Stomach (tissue), 9 donors: ENCODE results near the gene DNAH11. TPM values are rescaled to one million over a fixed set of nuclear protein-coding genes. Genes with fewer than 3 reads are reported as not detected.

Source experiments
- DNase-seq, 2 donors: peaks; one replicate each; pipeline versions ENCODE4 v3.0.0 to v3.0.0-alpha.2; 2013 to 2019
- H3K27ac ChIP-seq, 5 donors: fragments of 200-600 bp in 4 of 5; sonication (generic) in 4 of 5; one replicate each; pipeline ENCODE4 v1.5.1; 2013 to 2019; ENCODE audit warnings: mild to moderate bottlenecking in 1 of 5, moderate library complexity in 1 of 5
- H3K27me3 ChIP-seq, 3 donors: fragments of 200-600 bp; sonication (generic); one replicate each; pipeline ENCODE4 v1.5.1; 2017 to 2019; ENCODE audit warnings: mixed run types in 1 of 3
- H3K36me3 ChIP-seq, 4 donors: fragments of 200-600 bp; sonication (generic); 1 replicate in 3 of 4; 2 replicates in 1 of 4; pipeline ENCODE4 v1.5.1; 2016 to 2019
- H3K4me1 ChIP-seq, 4 donors: fragments of 200-600 bp; sonication (generic); one replicate each; pipeline ENCODE4 v1.5.1; 2016 to 2019
- H3K4me3 ChIP-seq, 4 donors: fragments of 200-600 bp; sonication (generic) in 3 of 4; one replicate each; pipeline ENCODE4 v1.5.1; 2016 to 2019; ENCODE audit warnings: mild to moderate bottlenecking in 1 of 4
- H3K9me3 ChIP-seq, 4 donors: fragments of 200-600 bp; sonication (generic); one replicate each; pipeline ENCODE4 v1.5.1; 2016 to 2019
- EP300 ChIP-seq: sonication (generic); formaldehyde crosslinking; IDR thresholded peaks from one replicate; pipeline ENCODE4 v1.6.1; 2017; ENCODE audit warnings: antibody characterized with exemption
- POLR2A ChIP-seq, 4 donors: fragments of 450-650 bp; IDR thresholded peaks; one replicate each; pipeline ENCODE4 v1.6.1; 2016; ENCODE audit warnings: antibody characterized with exemption in 4 of 4, control low read depth in 2 of 4, mild to moderate bottlenecking in 1 of 4, moderate library complexity in 1 of 4
- POLR2AphosphoS5 ChIP-seq, 3 donors: sonication (generic); formaldehyde crosslinking; IDR thresholded peaks; one replicate each; pipeline ENCODE4 v1.6.1; 2016; ENCODE audit warnings: antibody characterized with exemption in 3 of 3
- WGBS, 5 donors: extraction: QIAGEN DNeasy Blood & Tissue Kit in 3 of 5; methylation state at CpG; one replicate each; pipeline versions ENCODE4 v1.1.5 to v1.1.7; 2013 to 2018; 5-methylcytosine and 5-hydroxymethylcytosine counted together
- intact Hi-C: fragments of 100-400 bp; cut with DNase I; formaldehyde crosslinking; loops from one replicate; pipeline ENCODE4 v1.15.1; 2023; ENCODE audit warnings: low total_unique reads
- polyA plus RNA-seq, 3 donors: library from polyadenylated mRNA; stranded (reverse); fragments of 200-250 nt; gene quantifications; one replicate each; pipeline ENCODE4 v1.2.3, GENCODE V29; 2013
- total RNA-seq, 5 donors: library from RNA; depleted of rRNA; stranded (reverse); fragments of >200 nt; gene quantifications; one replicate each; pipeline versions ENCODE4 v1.1.0 to v1.2.3, GENCODE V29; 2014 to 2016
- TF ChIP-seq, protein P1 (sequence below), 7 experiments: fragments of 450-650 bp in 4 of 7; fragments of 200-600 bp in 3 of 7; sonication (generic) in 3 of 7; IDR thresholded peaks; one replicate each; pipeline ENCODE4 v1.5.1; 2016 to 2019; ENCODE audit warnings: antibody characterized with exemption in 7 of 7, control low read depth in 2 of 7, mild to moderate bottlenecking in 1 of 7
- donor health status: healthy with polysubstance abuse.
- donor health status: Bipolar disorder and iron deficiency.
- donor health status: healthy.

DNAH11 gene
- total and polyA plus RNA-seq, 8 donors, result under 0.01 to 2.6 (median 0.45) TPM; not detected in 1

GRCh38 chr7:21611129-21611528, 68.3 kb downstream of the DNAH11 start:
- no peak for DNase-seq
- Histone ChIP-seq H3K27me3 (peaks cover 0 to 4% (median 0%) of the 10 kb centered on the region in 3 donors), H3K4me3 (no peak overlapping the region), H3K36me3 (no peaks in the 10 kb centered on the region), H3K4me1 (no peaks in the 10 kb centered on the region), H3K27ac (no peak overlapping the region), H3K9me3 (no peaks in the 10 kb centered on the region)
- WGBS, 5 donors, result 70 to 79% (median 77%) methylated on average over 4 of the region's 4 CpGs
- intact Hi-C loops, result no loop called here
- TF ChIP-seq EP300 (no peak), POLR2A (IDR thresholded peaks at IDR 0.05) (no peak), POLR2AphosphoS5 (IDR thresholded peaks at IDR 0.05) (no peak)
- TF ChIP-seq, protein P1, sequence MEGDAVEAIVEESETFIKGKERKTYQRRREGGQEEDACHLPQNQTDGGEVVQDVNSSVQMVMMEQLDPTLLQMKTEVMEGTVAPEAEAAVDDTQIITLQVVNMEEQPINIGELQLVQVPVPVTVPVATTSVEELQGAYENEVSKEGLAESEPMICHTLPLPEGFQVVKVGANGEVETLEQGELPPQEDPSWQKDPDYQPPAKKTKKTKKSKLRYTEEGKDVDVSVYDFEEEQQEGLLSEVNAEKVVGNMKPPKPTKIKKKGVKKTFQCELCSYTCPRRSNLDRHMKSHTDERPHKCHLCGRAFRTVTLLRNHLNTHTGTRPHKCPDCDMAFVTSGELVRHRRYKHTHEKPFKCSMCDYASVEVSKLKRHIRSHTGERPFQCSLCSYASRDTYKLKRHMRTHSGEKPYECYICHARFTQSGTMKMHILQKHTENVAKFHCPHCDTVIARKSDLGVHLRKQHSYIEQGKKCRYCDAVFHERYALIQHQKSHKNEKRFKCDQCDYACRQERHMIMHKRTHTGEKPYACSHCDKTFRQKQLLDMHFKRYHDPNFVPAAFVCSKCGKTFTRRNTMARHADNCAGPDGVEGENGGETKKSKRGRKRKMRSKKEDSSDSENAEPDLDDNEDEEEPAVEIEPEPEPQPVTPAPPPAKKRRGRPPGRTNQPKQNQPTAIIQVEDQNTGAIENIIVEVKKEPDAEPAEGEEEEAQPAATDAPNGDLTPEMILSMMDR (IDR thresholded peaks at IDR 0.05), result no peak

GRCh38 chr7:21616091-21616490, 73.3 kb downstream of the DNAH11 start:
- whole genome bisulfite sequencing, 5 donors, result 52 to 63% (median 60%) methylated on average over 2 of the region's 2 CpGs
- intact Hi-C loops, result no loop called here

DNA sequence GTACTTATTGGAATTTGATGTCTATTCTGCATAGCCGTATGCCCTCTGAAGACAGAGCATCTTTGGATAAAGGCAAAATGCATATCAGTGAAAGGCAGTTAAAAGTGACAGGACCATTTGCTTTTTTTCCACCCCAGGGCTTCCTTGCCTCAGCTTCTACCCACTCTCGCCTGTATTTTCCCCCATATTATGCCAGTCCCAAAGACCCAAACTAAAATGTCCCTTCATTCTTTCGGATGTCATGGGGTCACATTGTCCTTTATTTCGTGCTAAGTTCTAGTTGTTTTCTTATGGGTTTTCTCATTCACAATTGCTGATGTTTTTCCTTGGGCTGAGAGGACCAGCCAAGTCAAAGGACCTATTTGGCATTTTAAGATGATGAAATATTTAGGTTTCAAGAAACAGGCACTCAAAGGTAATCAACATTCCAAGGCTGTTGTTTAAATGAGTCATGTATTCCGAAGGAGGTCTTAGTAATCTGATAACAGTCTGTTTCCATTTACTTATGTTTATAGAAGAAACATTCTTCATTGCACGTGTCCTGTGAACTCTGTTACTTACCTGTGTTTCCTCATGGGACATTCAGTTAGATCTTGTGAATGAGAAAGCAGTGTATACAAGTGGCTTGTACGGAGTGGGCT, 74.1 kb downstream of the DNAH11 start:
- H3K36me3 ChIP-seq, result no peaks in the 10 kb centered on the region
- TF ChIP-seq POLR2A (IDR thresholded peaks at IDR 0.05), result no peak
- TF ChIP-seq POLR2AphosphoS5 (IDR thresholded peaks at IDR 0.05), result no peak
- TF ChIP-seq, protein P1 (IDR thresholded peaks at IDR 0.05), result no peak
- TF ChIP-seq EP300, result no peak
- H3K4me1 ChIP-seq, result peaks cover 0 to 16% (median 4%) of the 10 kb centered on the region in 4 donors
- 47 to 53% (median 48%) methylated on average over 7 of the region's 7 CpGs for WGBS, 5 donors
- no peak overlapping the region for H3K4me3 ChIP-seq
- no peaks in the 10 kb centered on the region for H3K27me3 ChIP-seq
- intact Hi-C loops, result no loop called here
- no peak for DNase-seq
- H3K9me3 ChIP-seq, result no peaks in the 10 kb centered on the region
- H3K27ac ChIP-seq, result peak overlapping the region in 1 of 5 donors; percentile 2

More at GRCh38 chr7:21616091-21616490, 73.3 kb downstream of the DNAH11 start:
- H3K27me3 ChIP-seq, result no peaks in the 10 kb centered on the region
- H3K4me1 ChIP-seq, result peaks cover 0 to 16% (median 4%) of the 10 kb centered on the region in 4 donors
- H3K4me3 ChIP-seq, result no peak overlapping the region
- no peak for DNase-seq
- TF ChIP-seq EP300, result no peak
- no peak for TF ChIP-seq POLR2AphosphoS5 (IDR thresholded peaks at IDR 0.05)
- TF ChIP-seq, protein P1 (IDR thresholded peaks at IDR 0.05), result no peak
- no peak for TF ChIP-seq POLR2A (IDR thresholded peaks at IDR 0.05)
- H3K36me3 ChIP-seq, result no peaks in the 10 kb centered on the region
- no peaks in the 10 kb centered on the region for H3K9me3 ChIP-seq
- H3K27ac ChIP-seq, result no peak overlapping the region

- no peaks in the 10 kb centered on the region for H3K36me3 ChIP-seq
- no peak for TF ChIP-seq EP300
- TF ChIP-seq POLR2AphosphoS5 (IDR thresholded peaks at IDR 0.05), result no peak
- TF ChIP-seq POLR2A (IDR thresholded peaks at IDR 0.05), result no peak
- TF ChIP-seq, protein P1 (IDR thresholded peaks at IDR 0.05), result no peak
- H3K9me3 ChIP-seq, result no peaks in the 10 kb centered on the region
- peak overlapping the region in 1 of 5 donors; percentile 2 for H3K27ac ChIP-seq
- H3K27me3 ChIP-seq, result no peaks in the 10 kb centered on the region
- 66 to 89% (median 74%) methylated on average over 3 of the region's 3 CpGs for WGBS, 5 donors
- H3K4me1 ChIP-seq, result peaks cover 0 to 16% (median 4%) of the 10 kb centered on the region in 4 donors
- intact Hi-C loops, result no loop called here
- DNase-seq, result no peak
- no peak overlapping the region for H3K4me3 ChIP-seq
Measured at GRCh38 chr7:21617513-21617912, 74.7 kb downstream of the DNAH11 start.
